Neural progenitor cell (in vitro differentiated cells): ENCODE measurements around the gene DOCK9. TPM values are rescaled to one million over a fixed set of nuclear protein-coding genes. Genes with fewer than 3 reads are reported as not detected.

ENCODE experiments used
- DNase-seq: peaks from one replicate; pipeline ENCODE4 v3.0.0-alpha.2; 2016; ENCODE audit warnings: low spot score
- H2AFZ ChIP-seq: fragments of 200-600 bp; sonication (generic); replicated peaks from 2 replicates; pipeline ENCODE4 v1.6.1; 2016; ENCODE audit warnings: antibody characterized with exemption
- H3F3A ChIP-seq: fragments of 200-600 bp; sonication (generic); 2 replicates; pipeline ENCODE4 v1.6.1; 2016; ENCODE audit warnings: antibody characterized with exemption, low read depth
- H3K27ac ChIP-seq: fragments of 200-600 bp; sonication (generic); 2 replicates; pipeline ENCODE4 v1.5.1; 2016; ENCODE audit warnings: mild to moderate bottlenecking
- H3K27me3 ChIP-seq: fragments of 200-600 bp; sonication (generic); 2 replicates; pipeline ENCODE4 v1.6.1; 2016; ENCODE audit warnings: mild to moderate bottlenecking, moderate library complexity
- H3K36me3 ChIP-seq: fragments of 200-600 bp; sonication (generic); 2 replicates; pipeline ENCODE4 v1.5.1; 2016
- H3K4me1 ChIP-seq: fragments of 200-600 bp; sonication (generic); 2 replicates; pipeline ENCODE4 v1.6.1; 2016; ENCODE audit warnings: mixed run types
- H3K4me2 ChIP-seq: fragments of 200-600 bp; sonication (generic); 2 replicates; pipeline ENCODE4 v1.6.1; 2016
- H3K4me3 ChIP-seq: fragments of 200-600 bp; sonication (generic); 2 replicates; pipeline ENCODE4 v1.5.1; 2016
- H3K79me2 ChIP-seq: fragments of 200-600 bp; sonication (generic); 2 replicates; pipeline ENCODE4 v1.6.1; 2016; ENCODE audit warnings: low read depth
- H3K9ac ChIP-seq: fragments of 200-600 bp; sonication (generic); 2 replicates; pipeline ENCODE4 v1.6.1; 2016
- H3K9me3 ChIP-seq: fragments of 200-600 bp; sonication (generic); 2 replicates; pipeline ENCODE4 v1.5.1; 2016; ENCODE audit warnings: low read depth
- H4K20me1 ChIP-seq: fragments of 200-600 bp; sonication (generic); 2 replicates; pipeline ENCODE4 v1.6.1; 2016; ENCODE audit warnings: low read depth
- H3K27ac Mint-ChIP-seq: 3 replicates; pipeline ENCODE4 v1.8.0; 2021; ENCODE audit warnings: mixed read lengths
- H3K27me3 Mint-ChIP-seq: 2 replicates; pipeline ENCODE4 v1.8.0; 2022; ENCODE audit warnings: low read depth, mild to moderate bottlenecking, inconsistent platforms, moderate library complexity, mixed read lengths; ENCODE audit not compliant: insufficient read depth
- H3K36me3 Mint-ChIP-seq: 3 replicates; pipeline ENCODE4 v1.8.0; 2021; ENCODE audit warnings: mixed read lengths
- H3K4me1 Mint-ChIP-seq: 3 replicates; pipeline ENCODE4 v1.8.0; 2021; ENCODE audit warnings: mixed read lengths
- H3K4me3 Mint-ChIP-seq: 3 replicates; pipeline ENCODE4 v1.8.0; 2021; ENCODE audit warnings: mild to moderate bottlenecking, moderate library complexity, mixed read lengths
- H3K9me3 Mint-ChIP-seq: 3 replicates; pipeline ENCODE4 v1.8.0; 2020; ENCODE audit warnings: mixed read lengths
- CTCF ChIP-seq: fragments of 200-600 bp; sonication (generic); IDR thresholded peaks from 2 replicates; pipeline ENCODE4 v1.5.1; 2017; ENCODE audit warnings: antibody characterized with exemption, mild to moderate bottlenecking
- EZH2 ChIP-seq: fragments of 200-600 bp; sonication (generic); IDR thresholded peaks from 2 replicates; pipeline ENCODE4 v1.6.1; 2017; ENCODE audit warnings: antibody characterized with exemption, mild to moderate bottlenecking, moderate library complexity
- EZH2phosphoT487 ChIP-seq: fragments of 200-600 bp; sonication (generic); IDR thresholded peaks from 2 replicates; pipeline ENCODE4 v1.6.1; 2017; ENCODE audit warnings: antibody characterized with exemption
- total RNA-seq: library from RNA; depleted of rRNA; stranded (reverse); fragments of >200 nt; gene quantifications from 2 replicates; pipeline ENCODE4 v1.2.3, GENCODE V29; 2015; ENCODE audit warnings: low replicate concordance

The DOCK9 gene
- total RNA-seq, 1 donor from 2014 or later, result 16.6 TPM

- H3K4me1 Mint-ChIP-seq, result no peaks in the 10 kb centered on the region
- no peaks in the 10 kb centered on the region for H3K9me3 ChIP-seq
- H3K9me3 Mint-ChIP-seq, result no peaks in the 10 kb centered on the region
- no peak overlapping the region for H3K9ac ChIP-seq
- TF ChIP-seq CTCF (no peak), EZH2phosphoT487 (no peak), EZH2 (no peak)
- H3K27ac ChIP-seq, result no peak overlapping the region
- no peaks in the 10 kb centered on the region for H3F3A ChIP-seq
- no peaks in the 10 kb centered on the region for H3K27me3 ChIP-seq
- DNase-seq, result no peak
- H3K4me1 ChIP-seq, result no peaks in the 10 kb centered on the region
- H3K36me3 Mint-ChIP-seq, result peaks cover 3% of the 10 kb centered on the region
- no peak overlapping the region for H2AFZ ChIP-seq
- H4K20me1 ChIP-seq, result no peaks in the 10 kb centered on the region
- H3K27ac Mint-ChIP-seq, result no peak overlapping the region
- no peaks in the 10 kb centered on the region for H3K27me3 Mint-ChIP-seq
- H3K4me3 ChIP-seq, result no peak overlapping the region
- no peak overlapping the region for H3K4me3 Mint-ChIP-seq
- no peaks in the 10 kb centered on the region for H3K36me3 ChIP-seq
- H3K4me2 ChIP-seq, result no peak overlapping the region
- no peaks in the 10 kb centered on the region for H3K79me2 ChIP-seq
Observed at GRCh38 chr13:98854448-98854847, 123.4 kb downstream of the DOCK9 start.

- Histone ChIP-seq H4K20me1 (no peaks in the 10 kb centered on the region), H3K9ac (no peak overlapping the region), H3K4me3 (no peak overlapping the region), H3K4me2 (no peak overlapping the region), H3K27me3 (no peaks in the 10 kb centered on the region), H3K4me1 (no peaks in the 10 kb centered on the region), H3K9me3 (no peaks in the 10 kb centered on the region), H3K27ac (no peak overlapping the region), H3K36me3 (no peaks in the 10 kb centered on the region), H3K79me2 (no peaks in the 10 kb centered on the region), H2AFZ (no peak overlapping the region), H3F3A (no peaks in the 10 kb centered on the region)
- H3K27ac Mint-ChIP-seq, result no peak overlapping the region
- DNase-seq, result no peak
- H3K27me3 Mint-ChIP-seq, result no peaks in the 10 kb centered on the region
- H3K9me3 Mint-ChIP-seq, result no peaks in the 10 kb centered on the region
- no peak overlapping the region for H3K4me3 Mint-ChIP-seq
- no peaks in the 10 kb centered on the region for H3K4me1 Mint-ChIP-seq
- peaks cover 3% of the 10 kb centered on the region for H3K36me3 Mint-ChIP-seq
- no peak for TF ChIP-seq EZH2
- no peak for TF ChIP-seq CTCF
- no peak for TF ChIP-seq EZH2phosphoT487
Observed at GRCh38 chr13:98853771-98854221, 124.1 kb downstream of the DOCK9 start.

GRCh38 chr13:98851276-98851675 lies 126.6 kb downstream of the DOCK9 start:
- Mint-ChIP-seq H3K4me1 (peaks cover 6% of the 10 kb centered on the region), H3K36me3 (peaks cover 3% of the 10 kb centered on the region)

More at GRCh38 chr13:98851276-98851675, 126.6 kb downstream of the DOCK9 start:
- H3K27ac ChIP-seq, result no peak overlapping the region
- H3K4me1 ChIP-seq, result peaks cover 4% of the 10 kb centered on the region
- no peak overlapping the region for H2AFZ ChIP-seq
- no peak overlapping the region for H3K4me2 ChIP-seq
- H3K9ac ChIP-seq, result no peak overlapping the region
- no peaks in the 10 kb centered on the region for H3K79me2 ChIP-seq
- TF ChIP-seq EZH2 (no peak), CTCF (no peak), EZH2phosphoT487 (no peak)
- H3K9me3 ChIP-seq, result no peaks in the 10 kb centered on the region
- Mint-ChIP-seq H3K27me3 (no peaks in the 10 kb centered on the region), H3K27ac (no peak overlapping the region), H3K4me3 (no peak overlapping the region), H3K9me3 (no peaks in the 10 kb centered on the region)
- H3K27me3 ChIP-seq, result no peaks in the 10 kb centered on the region
- DNase-seq, result no peak
- H3K36me3 ChIP-seq, result no peaks in the 10 kb centered on the region
- no peaks in the 10 kb centered on the region for H3F3A ChIP-seq
- no peak overlapping the region for H3K4me3 ChIP-seq
- no peaks in the 10 kb centered on the region for H4K20me1 ChIP-seq
